Renal cortex interstitium (tissue), 11 donors: Measurements from ENCODE around the gene IL34. TPM values are rescaled to one million over a fixed set of nuclear protein-coding genes. Genes with fewer than 3 reads are reported as not detected.
"Not testable (repeated sequence)": the region's sequence is repeated elsewhere in the genome, so short reads cannot be mapped to it uniquely, and the experiment has no call there.

Experiments used
- DNase-seq, 11 donors: peaks; one replicate each; pipeline ENCODE4 v3.0.0-alpha.2; 2013; ENCODE audit warnings: low read depth in 9 of 11, low spot score in 4 of 11; ENCODE audit errors: extremely low read depth in 1 of 11
- polyA plus RNA-seq, 3 donors: library from polyadenylated mRNA; unstranded; fragments of 120-200 nt; gene quantifications; one replicate each; pipeline ENCODE4 v1.2.1, GENCODE V29; 2013; ENCODE audit not compliant: insufficient read length in 3 of 3

The IL34 gene
- polyA plus RNA-seq, 3 donors, result 1.3 to 1.5 (median 1.5) TPM

DNA sequence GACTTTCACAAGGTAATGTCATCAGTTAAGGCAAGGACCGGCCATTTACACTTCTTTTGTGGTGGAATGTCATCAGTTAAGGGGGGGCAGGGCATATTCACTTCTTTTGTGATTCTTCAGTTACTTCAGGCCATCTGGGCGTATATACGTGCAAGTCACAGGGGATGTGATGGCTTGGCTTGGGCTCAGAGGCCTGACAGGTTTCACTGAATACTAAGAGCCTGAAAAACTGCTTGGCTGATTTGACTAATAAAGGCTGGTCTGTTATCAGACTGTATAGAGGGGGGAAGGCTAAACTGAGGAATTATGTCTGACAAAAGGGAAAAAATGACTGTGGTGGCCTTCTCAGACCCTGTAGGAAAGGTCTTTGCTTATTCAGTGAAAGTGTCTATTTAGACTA, 24.5 kb upstream of the IL34 start:
- not testable (repeated sequence) for DNase-seq

DNA sequence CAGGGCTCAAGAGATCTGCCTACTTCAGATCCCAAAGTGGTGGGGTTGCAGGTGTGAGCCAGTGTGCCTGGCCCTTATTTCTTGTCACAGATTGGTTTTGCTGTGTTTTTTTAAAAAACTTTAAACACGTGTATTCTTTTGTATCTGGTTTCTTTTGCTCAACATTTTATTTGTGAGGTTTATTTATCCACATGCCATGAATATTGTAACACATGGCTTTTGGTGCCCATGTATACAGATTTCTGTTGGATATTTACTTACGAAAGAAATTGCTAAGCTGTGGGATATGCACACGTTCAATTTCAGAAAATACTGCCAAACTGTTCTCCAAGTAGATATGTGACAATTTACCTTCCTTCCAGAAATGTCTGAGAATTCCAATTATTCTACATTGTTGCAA, 18.7 kb upstream of the IL34 start:
- DNase-seq, result no peak

DNA sequence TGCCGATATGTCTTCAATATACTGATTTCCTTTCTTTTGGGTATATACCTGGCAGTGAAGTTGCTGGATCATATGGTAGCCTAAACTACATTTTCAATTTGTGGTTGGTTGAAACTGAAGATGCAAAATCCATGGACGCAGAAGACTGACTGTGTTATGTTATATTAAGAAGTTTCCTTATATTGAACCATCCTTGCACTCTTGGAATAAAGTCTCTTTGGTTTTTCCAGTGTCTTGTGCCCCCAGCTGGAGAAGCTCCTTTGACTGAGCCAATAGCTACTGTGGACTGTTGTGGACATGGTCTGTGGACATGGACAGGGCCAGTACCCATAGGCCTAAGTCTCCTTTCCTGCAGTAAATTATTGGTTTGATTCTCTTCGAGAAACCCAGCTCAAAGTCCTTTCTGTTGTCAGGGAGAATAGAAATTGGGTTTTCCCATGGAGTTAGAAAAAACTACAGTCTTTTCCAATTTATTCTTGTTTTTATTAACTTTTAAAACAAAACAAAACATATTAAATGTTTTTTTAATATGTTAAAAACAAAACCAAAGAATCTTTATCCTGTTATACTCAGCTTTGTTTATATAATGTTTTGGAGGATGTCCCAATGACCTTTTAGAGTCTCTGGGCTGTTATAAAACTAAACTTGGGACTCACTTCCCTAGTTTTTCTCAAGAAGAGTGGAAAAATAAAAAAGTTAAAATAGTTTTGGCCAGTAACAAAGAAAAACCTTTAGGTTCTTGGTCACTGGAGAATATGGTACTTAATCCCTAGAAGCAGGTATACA, 15.2 kb upstream of the IL34 start:
- no peak for DNase-seq

DNA sequence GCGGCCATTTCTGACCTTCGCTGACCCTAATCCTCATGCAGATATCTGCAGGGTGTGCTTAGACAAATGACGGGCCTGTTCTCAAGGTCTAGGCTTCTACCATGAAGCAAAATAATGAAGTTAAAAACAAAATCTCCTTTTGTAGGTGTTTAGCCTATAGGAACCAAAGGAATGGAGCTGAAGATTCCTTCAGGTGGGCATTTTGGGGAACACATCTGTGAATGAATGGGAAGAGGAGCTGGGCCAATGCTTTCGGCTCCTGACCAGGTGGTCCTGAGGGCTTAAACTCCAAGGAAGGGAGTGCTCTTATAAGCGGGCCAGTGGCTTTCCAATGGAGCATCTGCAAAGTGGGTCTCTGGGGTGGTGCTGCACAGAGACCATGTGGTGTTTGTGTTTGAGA, 14.1 kb upstream of the IL34 start:
- no peak for DNase-seq

DNA sequence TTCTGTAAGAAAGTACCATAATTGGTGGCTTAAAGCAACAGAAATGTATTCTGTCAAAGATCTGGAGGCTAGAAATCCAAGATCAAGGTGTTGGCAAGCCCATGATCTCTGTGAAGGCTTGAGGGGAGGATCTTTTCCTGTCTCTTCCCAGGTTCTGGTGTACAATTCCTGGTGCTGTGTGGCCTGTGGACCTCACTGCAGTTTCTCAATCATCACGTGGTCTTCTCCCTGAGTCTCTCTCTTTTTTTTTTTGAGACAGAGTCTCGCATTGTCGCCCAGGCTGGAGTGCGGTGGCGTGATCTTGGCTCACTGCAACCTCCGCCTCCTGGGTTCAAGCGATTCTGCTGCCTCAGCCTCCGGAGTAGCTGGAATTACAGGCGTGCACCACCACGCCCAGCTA, 12.7 kb upstream of the IL34 start:
- DNase-seq, result not testable (repeated sequence)

DNA sequence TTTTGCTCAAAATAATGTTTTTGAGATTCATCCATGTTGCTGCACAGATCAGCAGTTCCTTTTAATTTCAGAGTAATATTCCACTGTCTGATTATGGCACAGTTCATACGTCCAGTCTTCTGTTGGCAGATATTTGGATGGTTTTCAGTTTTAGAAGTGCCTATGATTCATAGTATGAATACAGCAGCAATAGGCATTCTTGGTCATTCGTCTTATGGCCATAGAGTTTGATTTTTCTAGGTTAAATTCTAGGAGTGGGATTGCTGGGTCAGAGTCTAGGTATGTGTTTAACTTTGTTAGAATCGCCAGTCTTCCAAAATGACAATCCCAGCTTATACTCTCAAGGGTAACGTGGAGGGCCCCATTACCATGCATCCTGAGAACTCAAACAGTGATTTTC, 11.5 kb upstream of the IL34 start:
- DNase-seq, result no peak

DNA sequence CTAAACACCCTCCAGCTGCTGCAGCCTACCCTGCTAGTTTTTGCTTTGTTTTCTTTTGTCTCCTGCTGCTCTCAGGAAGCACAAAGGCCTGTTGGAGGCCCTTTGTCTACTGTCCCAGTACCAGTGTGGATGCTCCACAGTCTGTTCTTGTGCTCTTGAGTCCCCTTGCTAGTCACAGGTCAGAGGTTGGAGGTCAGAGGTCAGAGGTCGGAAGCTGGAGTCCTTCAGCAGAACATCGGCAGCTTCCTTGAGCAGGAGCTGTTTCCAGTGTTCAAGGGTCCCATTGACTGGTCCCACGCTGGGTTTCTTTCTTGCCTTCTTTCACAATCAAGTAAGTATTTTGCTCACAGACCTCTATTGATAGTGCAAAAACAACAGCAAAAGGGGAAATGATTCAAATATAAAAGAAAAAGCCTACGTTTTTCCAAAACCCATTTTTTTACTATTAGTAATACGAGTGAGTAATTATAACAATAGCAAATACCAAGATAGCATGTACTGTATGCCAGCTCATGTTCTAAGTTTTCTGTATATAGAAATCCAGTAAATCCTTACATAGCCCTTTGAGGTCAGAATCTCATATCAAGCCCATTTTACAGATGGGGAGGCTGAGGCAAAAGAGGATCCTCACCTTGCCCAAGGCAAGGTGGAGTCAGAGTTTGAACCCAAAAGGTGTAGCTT, 10.9 kb upstream of the IL34 start:
- DNase-seq, result peak in 1 of 11 donors; percentile 28

DNA sequence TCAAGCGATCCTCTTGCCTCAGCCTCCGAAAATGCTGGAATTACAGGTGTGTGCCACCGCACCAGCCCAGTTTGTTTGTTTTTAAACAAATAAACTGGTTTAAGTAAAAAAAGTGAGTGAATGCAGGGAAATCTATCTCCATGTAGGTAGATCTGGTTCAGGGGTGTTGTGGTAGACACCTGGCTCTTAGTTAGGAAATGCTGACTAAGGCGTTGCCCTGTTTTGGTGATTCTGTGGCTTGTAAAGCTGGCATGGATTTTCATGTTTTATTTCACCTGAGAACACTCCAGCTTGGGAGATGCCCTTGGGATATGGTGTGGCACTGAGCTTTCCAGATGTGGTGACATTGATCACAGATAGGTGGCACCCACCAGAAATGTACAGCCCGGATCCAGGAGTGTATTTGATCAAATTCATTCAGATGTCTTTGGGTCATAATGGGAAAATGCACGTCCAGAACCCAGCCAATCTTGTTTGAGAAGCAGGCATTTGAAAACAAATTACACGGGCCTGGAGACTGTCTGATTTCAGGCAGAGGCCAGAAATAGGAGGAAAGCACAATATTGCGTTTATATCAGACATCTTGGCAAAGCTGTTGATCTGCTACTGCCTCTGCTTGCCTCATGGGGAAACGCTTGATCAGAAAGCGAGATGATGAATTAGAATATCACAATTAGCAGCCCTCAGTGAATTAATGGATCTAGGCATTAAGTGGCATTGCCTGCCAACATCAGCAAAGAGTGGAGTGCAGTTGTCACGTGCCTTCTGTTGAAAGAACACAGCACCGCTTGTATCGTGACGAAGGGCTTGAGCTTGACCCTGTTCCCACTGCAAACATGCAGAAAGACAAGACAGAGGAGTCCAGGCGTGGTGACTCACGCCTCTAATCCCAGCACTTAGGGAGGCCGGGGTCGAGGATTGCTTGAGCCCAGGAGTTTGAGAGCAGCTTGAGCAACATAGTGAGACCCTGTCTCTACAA, 7.3 kb upstream of the IL34 start:
- no peak for DNase-seq

DNA sequence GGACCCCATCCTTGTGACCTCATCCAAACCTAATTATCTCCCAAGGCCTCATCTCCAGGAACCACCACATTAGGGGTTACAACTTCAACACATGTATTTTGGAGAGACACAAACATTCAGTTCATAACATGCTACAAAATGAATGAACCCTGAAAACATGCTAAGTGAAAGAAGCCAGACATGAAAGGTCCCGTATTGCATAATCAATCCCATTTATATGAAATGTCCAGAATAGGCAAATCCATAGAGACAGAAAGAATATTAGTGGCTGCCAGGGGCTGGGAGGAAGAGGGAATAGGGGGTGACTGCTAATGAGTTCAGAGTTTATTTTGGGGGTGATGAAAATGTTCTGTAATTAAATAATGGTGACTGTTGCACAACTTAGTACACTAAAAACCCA, 3.7 kb upstream of the IL34 start:
- DNase-seq, result no peak

DNA sequence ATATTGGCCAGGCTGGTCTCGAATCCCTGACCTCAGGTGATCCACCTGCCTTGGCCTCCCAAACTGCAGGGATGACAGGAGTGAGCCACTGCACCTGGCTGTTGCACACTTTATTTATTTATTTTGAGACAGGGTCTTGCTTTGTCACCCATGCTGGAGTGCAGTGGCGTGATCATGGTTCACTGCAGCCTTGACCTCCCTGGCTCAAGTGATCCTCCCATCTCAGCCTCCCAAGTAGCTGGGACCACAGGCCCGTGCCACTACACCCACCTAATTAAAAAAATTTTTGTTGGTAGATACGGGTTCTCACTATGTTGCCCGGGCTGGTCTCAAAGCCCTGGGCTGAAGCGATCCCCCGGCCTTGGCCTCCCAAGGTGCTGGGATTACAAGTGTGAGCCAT, 3.1 kb upstream of the IL34 start:
- not testable (repeated sequence) for DNase-seq

DNA sequence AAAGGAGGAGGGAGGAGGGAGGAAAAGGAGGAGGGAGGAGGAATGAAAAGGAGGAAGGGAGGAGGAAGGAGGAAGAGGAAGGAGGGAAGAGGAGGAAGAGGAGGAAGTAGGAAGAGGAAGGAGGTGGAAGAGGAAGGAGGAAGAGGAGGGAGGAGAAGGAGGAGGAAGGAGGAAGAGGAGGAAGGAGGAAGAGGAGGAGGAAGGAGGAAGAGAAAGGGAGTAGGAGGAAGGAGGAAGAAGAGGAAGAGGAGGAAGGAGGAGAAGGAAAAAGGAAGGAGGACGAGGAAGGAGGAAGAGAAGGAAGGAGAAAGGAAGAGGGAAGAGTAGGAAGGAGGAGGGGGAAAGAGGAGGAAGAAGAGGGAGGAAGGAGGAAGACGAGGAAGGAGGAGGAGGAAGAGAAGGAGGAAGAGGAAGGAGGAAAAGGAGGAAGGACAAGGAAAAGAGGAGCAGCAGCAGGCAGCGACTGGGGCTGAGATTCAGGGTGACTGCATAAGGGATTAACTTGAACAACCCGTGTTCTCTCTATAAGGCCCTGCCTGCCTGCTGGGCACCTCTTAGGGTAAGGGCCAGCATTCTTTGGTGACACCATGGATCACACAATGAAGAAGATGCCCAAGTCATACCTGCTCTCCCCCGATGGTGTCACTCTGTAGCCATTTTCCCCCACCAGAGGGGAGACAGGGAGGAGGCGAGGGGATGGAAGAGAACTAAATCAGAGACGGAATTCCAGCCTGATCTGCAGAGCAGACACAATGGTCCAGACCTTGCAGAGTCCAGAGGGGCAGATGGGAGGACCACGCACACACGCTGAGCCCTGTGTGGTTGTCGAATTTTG, 1.4 kb upstream of the IL34 start:
- DNase-seq, result no peak

DNA sequence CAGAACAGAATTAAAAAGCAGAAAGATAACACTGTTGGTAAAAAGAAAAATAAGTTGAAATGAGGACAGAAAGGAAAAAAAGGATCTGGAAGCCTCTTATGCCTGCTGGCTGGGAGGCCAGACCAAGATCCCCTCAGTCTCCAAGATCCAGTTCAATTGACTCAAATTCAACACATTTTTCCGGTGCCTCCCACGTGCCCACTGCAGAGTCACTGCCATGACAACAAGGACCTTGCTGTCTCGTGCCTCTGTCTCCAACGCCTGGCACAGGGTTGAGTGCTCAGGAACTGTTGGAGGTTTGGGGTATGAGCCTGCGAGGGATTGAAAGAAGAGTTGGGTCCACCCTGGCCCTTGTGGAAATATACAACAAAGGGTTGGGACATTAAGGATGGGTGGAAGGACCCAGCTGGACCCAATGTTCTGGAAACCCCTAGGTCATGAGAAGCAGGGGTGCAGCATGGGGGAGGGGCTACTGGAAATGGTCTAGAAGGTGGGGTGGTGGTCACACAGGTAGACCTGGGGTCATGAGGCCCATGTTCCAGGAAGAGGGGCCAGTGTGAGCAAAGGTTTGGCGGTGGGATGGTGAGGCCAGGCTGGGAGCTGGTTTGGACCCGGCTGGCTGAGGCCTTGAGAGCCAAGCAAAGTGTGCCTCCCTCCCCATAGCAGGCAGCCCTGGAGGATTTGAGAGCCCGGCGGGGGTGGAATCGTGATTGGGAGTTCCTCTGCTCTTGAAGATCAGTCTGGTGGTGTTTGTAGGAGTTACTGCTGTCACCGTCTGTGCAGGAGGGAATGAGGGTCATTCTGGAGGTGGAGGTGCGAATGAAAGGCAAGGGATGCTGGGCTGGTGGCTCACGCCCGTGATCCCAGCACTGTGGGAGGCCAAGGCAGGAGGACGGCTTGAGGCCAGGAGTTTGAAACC, 1.3 kb downstream of the IL34 start:
- no peak for DNase-seq

DNA sequence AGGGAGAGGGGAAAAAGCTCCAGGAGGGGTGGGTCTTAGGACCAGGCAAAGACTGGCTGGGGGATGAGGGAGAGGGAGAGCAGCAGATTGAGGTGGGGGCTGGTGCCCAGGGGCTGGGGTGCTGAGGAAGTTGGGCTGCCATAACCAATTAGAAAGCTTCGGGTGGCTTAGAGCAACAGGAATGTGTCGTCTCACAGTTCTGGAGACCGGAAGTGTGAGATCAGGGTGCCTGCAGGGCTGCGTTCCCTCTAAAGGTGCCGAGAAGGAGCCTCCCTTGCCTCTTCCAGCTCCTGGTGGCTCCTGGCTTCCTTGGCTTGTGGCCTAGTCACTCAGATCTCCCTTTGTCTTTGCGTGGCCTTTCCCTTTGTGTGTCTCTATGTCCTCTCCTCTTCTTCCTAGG, 2.2 kb downstream of the IL34 start:
- no peak for DNase-seq

DNA sequence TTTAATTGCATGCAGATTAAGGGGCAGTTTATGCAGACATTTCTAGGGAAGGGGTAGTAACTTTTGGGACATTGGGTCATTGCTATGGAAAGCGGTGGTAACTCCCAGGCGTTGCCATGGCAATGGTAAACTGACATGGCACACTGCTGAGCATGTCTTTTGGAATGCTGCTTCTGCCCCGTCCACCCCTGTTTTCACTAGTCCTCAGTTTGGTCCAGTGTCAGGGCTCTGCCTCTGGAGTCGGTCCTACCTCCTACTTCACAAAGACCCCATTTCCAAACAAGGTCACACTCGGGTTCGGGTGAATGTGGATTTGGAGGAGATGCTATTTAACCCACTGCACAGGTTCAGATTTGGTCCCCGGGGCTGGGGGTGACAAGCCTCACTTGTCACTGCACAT, 2.9 kb downstream of the IL34 start:
- DNase-seq, result no peak

DNA sequence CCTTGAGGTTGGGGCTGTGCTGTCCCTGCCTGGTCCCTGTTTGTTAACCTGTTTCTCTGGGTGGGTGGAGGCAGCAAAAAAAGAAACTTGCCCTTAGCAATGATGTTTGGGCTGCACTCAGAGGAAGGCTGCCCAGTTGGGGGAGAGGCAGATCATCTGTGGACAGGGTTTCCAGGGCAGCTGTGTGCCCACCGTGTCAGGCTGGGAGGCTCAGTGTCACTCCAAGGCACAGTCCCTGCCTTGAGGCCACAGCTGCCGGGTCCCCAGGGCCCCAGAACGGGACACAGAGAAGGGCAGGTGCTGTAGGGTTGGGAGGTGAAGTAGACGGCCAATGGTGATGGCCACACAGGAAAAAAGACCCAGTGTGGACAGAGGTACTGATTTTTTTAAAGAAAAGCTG, 3.9 kb downstream of the IL34 start:
- DNase-seq, result no peak

DNA sequence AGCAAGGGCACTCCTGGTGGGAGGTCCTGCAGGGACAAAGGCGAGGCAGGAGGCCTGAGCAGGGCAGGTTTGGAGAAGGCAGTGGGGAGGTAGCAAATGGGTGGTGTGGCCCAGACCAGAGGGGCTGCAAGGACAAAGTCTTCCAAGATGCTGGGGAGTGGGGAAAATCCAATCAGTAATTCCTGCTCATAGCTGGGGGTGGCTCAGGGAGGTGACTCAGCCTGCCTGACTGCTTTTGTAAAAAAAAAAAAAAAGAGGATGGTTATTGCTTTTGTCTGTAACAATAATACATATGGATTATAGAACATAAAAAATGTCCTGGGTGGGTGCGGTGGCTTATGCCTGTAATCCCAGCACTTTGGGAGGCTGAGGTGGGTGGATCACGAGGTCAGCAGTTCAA, 5.2 kb downstream of the IL34 start:
- DNase-seq, result no peak

DNA sequence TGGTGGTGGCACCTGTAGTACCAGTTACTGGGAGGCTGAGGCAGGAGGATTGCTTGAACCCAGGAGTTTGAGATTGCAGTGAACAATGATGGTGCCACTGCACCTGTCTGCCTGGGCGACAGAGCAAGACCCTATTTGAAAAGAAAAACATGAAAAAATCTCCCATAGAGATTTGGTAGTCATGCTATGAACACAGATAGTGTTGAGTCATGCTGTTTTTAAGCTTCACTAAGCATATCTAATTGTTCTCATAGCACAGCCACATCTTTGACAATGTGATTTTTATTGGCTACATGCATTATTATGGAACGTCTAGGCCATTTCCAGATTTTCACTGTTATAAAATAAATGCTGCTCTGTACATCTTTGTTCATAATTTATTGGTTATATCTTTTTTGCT, 6.0 kb downstream of the IL34 start:
- no peak for DNase-seq

DNA sequence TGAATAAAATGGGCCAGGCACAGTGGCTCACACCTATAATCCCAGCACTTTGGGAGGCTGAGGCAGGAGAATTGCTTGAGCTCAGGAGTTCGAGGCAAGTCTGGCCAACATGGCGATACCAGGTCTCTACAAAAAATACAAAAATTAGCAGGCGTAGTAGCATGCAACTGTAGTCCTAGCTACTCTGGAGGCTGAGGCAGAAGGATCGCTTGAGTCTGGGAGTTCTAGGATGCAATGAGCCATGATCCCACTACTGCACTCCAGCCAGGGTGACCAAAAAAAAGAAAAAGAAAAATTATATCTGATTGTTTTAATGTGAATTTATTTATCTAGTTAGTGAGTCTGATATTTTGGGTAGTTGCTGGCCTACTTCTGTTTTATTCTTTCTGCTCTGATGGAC, 7.0 kb downstream of the IL34 start:
- DNase-seq, result no peak
